K562 (cell line): Measurements from ENCODE around the gene PDZRN3. TPM values are rescaled to one million over a fixed set of nuclear protein-coding genes. Genes with fewer than 3 reads are reported as not detected.

Source experiments
- ATF4 ChIP-seq: fragments of 450-650 bp; formaldehyde crosslinking; IDR thresholded peaks from 2 replicates; pipeline ENCODE4 v1.4.0; 2022; ENCODE audit warnings: mild to moderate bottlenecking, moderate library complexity
- EP400 ChIP-seq: fragments of 450-650 bp; IDR thresholded peaks from 2 replicates; pipeline ENCODE4 v1.6.1; 2017; ENCODE audit warnings: antibody characterized with exemption, mild to moderate bottlenecking, moderate library complexity
- ETS2 ChIP-seq: IDR thresholded peaks from 2 replicates; pipeline ENCODE4 v1.6.1; 2016; ENCODE audit warnings: borderline replicate concordance, missing genetic modification characterization, mild to moderate bottlenecking, moderate library complexity, missing compliant biosample characterization; ENCODE audit not compliant: poor library complexity, severe bottlenecking
- MGA ChIP-seq: fragments of 450-650 bp; IDR thresholded peaks from 2 replicates; pipeline ENCODE4 v1.6.1; 2016; ENCODE audit warnings: mild to moderate bottlenecking, moderate library complexity
- RERE ChIP-seq: sonication (generic); formaldehyde crosslinking; IDR thresholded peaks from 2 replicates; pipeline ENCODE4 v1.8.0; 2023; ENCODE audit warnings: missing genetic modification reagents, mild to moderate bottlenecking, borderline replicate concordance
- TCF7L2 ChIP-seq: fragments of 150-350 bp; IDR thresholded peaks from 2 replicates; pipeline ENCODE4 v1.6.1; 2016; ENCODE audit warnings: low read depth, mild to moderate bottlenecking, low read length, moderate library complexity
- ZNF696 ChIP-seq: fragments of 250-450 bp; sonication (Bioruptor Pico); conservative IDR thresholded peaks from 2 replicates; pipeline ENCODE4 v1.4.0; 2020; ENCODE audit warnings: mild to moderate bottlenecking, moderate library complexity
- polyA plus RNA-seq, 8 experiments: library from polyadenylated mRNA; depleted of rRNA in 4 of 8; stranded (reverse) in 5 of 8; unstranded in 3 of 8; fragments of >200 nt; fragmentation: Nextera tagmentation in 2 of 8; fragmentation: Illumina TruSeq in 1 of 8; extraction: Ambion mirVana in 2 of 8; extraction: Trizol in 1 of 8; gene quantifications; 2 replicates each; pipeline versions ENCODE4 v1.2.1 to v1.2.3, GENCODE V29; 2011 to 2014; ENCODE audit warnings: inconsistent platforms in 1 of 8, missing spikeins in 1 of 8
- total RNA-seq, 7 experiments: library from RNA; depleted of rRNA in 6 of 7; stranded (reverse); fragments of >200 nt in 6 of 7; fragmentation: Illumina TruSeq in 2 of 7; extraction: Trizol in 2 of 7; gene quantifications; 2 replicates each; pipeline versions ENCODE4 v1.2.1 to v1.2.3, GENCODE V29; 2011 to 2021; ENCODE audit warnings: low replicate concordance in 1 of 7

Gene PDZRN3
- total and polyA plus RNA-seq, 9 of the 15 experiments (the other 6 are each of a cell fraction or from before 2014, with no cell fraction given), result 0.16 TPM; not detected in 8

GRCh38 chr3:73403444-73403843 lies 221.3 kb downstream of the PDZRN3 start (continued):
- no peak for TF ChIP-seq MGA
- TF ChIP-seq ATF4 (CRISPR knock-in tag), result no peak
- no peak for TF ChIP-seq ETS2
- no peak for TF ChIP-seq EP400
- no peak for TF ChIP-seq ZNF696
- no peak for TF ChIP-seq TCF7L2
- no peak for TF ChIP-seq RERE
